Measurements from ENCODE around the gene CTNND1. TPM values are rescaled to one million over a fixed set of nuclear protein-coding genes. Genes with fewer than 3 reads are reported as not detected.

The CTNND1 gene
- total and polyA plus RNA-seq, 9 of the 15 experiments (the other 6 are each of a cell fraction or from before 2014, with no cell fraction given) = 11.1 to 74.0 (median 43.3) TPM

DNA sequence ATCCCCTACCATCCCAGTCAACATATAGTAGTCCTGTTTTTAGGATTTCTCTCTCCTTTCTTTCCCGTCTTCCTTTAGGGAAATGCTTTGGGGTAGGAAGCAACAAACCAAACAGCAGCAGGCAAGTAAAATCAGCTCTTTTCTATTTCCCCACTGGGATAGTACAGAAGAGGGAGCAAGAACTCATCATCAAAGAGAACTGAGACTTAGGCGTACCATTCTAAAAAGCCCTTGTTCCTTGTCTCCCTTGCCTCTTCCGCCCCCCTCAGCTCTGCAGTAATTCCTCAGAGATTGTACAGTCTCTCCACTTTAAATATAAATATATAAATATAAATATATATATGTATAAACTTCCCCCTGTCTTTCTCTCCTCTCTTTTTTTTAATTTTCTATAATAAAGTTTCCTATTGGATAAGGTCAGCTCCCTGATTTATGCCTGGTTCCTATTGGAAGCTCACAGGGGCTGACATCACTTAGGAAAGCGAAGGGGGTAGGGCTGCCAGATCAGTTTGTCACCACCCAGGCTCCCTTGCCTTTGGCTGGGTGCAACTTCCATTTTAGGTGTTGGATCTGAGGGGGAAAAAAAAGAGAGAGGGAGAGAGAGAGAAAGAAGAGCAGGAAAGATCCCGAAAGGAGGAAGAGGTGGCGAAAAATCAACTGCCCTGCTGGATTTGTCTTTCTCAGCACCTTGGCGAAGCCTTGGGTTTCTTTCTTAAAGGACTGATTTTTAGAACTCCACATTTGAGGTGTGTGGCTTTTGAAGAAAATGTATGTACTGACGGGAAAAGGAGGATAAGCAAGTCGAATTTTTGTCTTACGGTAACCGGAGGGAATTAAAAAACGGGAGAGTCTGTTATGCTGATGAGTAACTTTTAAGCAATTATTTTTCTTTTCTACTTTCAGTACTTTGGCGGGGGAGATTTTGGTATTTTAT, at the start of gene CTNND1 (continued):
- no peak for TF ChIP-seq CBX2 (IDR thresholded peaks at IDR 0.05; ENCODE audit: insufficient read depth, low read length, poor library complexity, severe bottlenecking)
- no peak for TF ChIP-seq ZNF253 (CRISPR knock-in tag; conservative IDR thresholded peaks at IDR 0.05)
- no peak for TF ChIP-seq RNF2 (IDR thresholded peaks at IDR 0.05)
- TF ChIP-seq, protein P1, sequence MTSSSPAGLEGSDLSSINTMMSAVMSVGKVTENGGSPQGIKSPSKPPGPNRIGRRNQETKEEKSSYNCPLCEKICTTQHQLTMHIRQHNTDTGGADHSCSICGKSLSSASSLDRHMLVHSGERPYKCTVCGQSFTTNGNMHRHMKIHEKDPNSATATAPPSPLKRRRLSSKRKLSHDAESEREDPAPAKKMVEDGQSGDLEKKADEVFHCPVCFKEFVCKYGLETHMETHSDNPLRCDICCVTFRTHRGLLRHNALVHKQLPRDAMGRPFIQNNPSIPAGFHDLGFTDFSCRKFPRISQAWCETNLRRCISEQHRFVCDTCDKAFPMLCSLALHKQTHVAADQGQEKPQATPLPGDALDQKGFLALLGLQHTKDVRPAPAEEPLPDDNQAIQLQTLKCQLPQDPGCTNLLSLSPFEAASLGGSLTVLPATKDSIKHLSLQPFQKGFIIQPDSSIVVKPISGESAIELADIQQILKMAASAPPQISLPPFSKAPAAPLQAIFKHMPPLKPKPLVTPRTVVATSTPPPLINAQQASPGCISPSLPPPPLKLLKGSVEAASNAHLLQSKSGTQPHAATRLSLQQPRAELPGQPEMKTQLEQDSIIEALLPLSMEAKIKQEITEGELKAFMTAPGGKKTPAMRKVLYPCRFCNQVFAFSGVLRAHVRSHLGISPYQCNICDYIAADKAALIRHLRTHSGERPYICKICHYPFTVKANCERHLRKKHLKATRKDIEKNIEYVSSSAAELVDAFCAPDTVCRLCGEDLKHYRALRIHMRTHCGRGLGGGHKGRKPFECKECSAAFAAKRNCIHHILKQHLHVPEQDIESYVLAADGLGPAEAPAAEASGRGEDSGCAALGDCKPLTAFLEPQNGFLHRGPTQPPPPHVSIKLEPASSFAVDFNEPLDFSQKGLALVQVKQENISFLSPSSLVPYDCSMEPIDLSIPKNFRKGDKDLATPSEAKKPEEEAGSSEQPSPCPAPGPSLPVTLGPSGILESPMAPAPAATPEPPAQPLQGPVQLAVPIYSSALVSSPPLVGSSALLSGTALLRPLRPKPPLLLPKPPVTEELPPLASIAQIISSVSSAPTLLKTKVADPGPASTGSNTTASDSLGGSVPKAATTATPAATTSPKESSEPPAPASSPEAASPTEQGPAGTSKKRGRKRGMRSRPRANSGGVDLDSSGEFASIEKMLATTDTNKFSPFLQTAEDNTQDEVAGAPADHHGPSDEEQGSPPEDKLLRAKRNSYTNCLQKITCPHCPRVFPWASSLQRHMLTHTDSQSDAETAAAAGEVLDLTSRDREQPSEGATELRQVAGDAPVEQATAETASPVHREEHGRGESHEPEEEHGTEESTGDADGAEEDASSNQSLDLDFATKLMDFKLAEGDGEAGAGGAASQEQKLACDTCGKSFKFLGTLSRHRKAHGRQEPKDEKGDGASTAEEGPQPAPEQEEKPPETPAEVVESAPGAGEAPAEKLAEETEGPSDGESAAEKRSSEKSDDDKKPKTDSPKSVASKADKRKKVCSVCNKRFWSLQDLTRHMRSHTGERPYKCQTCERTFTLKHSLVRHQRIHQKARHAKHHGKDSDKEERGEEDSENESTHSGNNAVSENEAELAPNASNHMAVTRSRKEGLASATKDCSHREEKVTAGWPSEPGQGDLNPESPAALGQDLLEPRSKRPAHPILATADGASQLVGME (CRISPR knock-in tag; IDR thresholded peaks at IDR 0.05) = no peak
- no peak for TF ChIP-seq ZFP1 (CRISPR knock-in tag; IDR thresholded peaks at IDR 0.05)
- no peak; the same call in 1 of the 2 replicates for TF ChIP-seq DPF2 (IDR thresholded peaks at IDR 0.05)
- TF ChIP-seq MYC (IDR thresholded peaks at IDR 0.05; ENCODE audit: low read depth, low read length) = peak; percentile 58; the same call in 1 of the 2 replicates
- no peak for TF ChIP-seq MYC (CRISPR knock-in tag; IDR thresholded peaks at IDR 0.05; ENCODE audit: borderline replicate concordance, low read depth)
- TF ChIP-seq SIRT6 (IDR thresholded peaks at IDR 0.05; ENCODE audit: low read depth, low read length) = no peak
- no peak for TF ChIP-seq RAD51 (IDR thresholded peaks at IDR 0.05; ENCODE audit: borderline replicate concordance, low read depth)
- TF ChIP-seq, protein P2, sequence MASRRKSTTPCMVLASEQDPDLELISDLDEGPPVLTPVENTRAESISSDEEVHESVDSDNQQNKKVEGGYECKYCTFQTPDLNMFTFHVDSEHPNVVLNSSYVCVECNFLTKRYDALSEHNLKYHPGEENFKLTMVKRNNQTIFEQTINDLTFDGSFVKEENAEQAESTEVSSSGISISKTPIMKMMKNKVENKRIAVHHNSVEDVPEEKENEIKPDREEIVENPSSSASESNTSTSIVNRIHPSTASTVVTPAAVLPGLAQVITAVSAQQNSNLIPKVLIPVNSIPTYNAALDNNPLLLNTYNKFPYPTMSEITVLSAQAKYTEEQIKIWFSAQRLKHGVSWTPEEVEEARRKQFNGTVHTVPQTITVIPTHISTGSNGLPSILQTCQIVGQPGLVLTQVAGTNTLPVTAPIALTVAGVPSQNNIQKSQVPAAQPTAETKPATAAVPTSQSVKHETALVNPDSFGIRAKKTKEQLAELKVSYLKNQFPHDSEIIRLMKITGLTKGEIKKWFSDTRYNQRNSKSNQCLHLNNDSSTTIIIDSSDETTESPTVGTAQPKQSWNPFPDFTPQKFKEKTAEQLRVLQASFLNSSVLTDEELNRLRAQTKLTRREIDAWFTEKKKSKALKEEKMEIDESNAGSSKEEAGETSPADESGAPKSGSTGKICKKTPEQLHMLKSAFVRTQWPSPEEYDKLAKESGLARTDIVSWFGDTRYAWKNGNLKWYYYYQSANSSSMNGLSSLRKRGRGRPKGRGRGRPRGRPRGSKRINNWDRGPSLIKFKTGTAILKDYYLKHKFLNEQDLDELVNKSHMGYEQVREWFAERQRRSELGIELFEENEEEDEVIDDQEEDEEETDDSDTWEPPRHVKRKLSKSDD (conservative IDR thresholded peaks at IDR 0.05; ENCODE audit: low read length) = no peak
- peak in 1 of 2 experiments; percentile 70; a peak in 1 of 4 replicates for TF ChIP-seq HDAC1 (IDR thresholded peaks at IDR 0.05)
- TF ChIP-seq DACH1 (IDR thresholded peaks at IDR 0.05; ENCODE audit: partially characterized antibody) = no peak
- TF ChIP-seq DDX20 (tag; IDR thresholded peaks at IDR 0.05; ENCODE audit: low read depth) = no peak

Data from K562 (cell line).